GM19023 (cell line): ENCODE measurements around the gene ITGA2.
"Not testable (repeated sequence)": the region's sequence is repeated elsewhere in the genome, so short reads cannot be mapped to it uniquely, and the experiment has no call there.

Experiments used
- ATAC-seq: cut with Tn5 transposase; IDR thresholded peaks from one replicate; pipeline ENCODE4 v1.9.1; 2021; ENCODE audit warnings: mild to moderate bottlenecking, moderate library complexity; ENCODE audit not compliant: unreplicated experiment

ITGA2 gene

DNA sequence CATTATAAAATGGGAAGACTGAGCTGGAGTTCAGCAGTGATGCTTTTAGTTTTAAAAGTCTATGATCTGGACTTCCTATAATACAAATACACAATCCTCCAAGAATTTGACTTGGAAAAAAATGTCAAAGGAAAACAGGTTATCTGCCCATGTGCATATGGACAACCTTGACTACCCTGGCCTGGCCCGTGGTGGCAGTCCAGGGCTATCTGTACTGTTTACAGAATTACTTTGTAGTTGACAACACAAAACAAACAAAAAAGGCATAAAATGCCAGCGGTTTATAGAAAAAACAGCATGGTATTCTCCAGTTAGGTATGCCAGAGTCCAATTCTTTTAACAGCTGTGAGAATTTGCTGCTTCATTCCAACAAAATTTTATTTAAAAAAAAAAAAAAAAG, 103.1 kb downstream of the ITGA2 start:
- no peak for ATAC-seq

DNA sequence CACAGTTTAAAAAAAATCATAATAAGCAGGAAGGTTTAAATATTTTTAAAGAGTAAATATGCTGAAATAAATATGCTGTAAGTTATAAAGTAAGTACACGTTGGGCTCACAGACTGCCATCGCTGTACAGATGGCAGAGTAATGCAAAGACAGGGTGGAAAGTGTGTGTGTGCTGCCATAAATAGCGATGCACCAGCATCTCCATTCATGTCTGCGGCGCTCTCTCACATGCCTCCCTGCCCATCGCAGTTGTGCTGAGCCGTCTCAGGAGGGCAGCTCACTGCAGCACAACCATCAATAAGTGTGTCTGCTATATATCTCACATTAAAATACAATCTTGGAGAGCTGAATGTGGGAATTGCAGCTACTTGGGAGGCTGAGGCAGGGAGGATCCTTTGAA, 106.1 kb downstream of the ITGA2 start:
- ATAC-seq, result no peak

DNA sequence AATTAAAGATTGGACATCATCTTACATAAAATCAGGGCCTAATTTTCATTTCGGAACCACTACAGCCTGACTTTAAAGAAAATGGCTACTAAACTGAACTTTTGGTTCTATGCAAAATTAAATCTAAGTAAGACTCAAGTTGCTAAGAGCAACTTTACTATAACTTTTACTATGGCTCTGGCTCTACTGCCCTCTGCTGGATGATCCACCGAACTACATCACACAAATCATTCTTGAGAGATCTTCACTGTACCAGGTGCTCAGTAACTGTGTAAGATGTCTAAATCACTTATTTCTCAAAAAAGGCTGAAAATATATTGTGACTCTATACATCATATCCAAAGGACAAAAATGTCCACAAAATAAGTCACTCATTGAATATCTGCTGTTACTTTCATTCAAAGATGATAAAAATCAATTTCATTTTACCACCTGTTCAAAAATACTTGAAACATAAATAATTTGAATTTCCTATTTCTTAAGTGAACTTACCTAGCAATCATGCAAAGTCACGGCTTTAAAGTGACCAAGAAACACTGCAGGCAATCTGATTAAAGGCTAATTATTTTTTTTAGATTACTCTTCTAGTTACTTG, 106.9 kb downstream of the ITGA2 start:
- ATAC-seq, result peak; percentile 60

DNA sequence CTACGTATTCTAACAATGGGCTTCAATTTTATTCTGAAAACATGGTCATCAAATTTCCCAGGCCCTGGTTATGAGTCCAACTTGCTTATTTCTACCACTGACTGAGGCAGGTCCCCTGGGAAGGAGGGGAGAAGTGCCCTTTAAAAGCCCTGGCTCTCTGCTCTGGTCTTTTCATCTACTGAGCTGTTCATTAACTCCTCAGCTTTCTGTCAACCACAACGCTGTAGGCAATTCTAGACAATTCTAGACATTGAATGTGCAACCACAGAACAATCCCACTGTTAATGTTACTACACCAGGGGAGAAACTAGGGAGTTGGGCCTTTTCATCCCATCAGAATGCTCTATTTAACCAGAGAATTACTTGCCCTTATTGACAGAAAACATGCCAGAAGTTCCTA, 110.4 kb downstream of the ITGA2 start:
- no peak for ATAC-seq

DNA sequence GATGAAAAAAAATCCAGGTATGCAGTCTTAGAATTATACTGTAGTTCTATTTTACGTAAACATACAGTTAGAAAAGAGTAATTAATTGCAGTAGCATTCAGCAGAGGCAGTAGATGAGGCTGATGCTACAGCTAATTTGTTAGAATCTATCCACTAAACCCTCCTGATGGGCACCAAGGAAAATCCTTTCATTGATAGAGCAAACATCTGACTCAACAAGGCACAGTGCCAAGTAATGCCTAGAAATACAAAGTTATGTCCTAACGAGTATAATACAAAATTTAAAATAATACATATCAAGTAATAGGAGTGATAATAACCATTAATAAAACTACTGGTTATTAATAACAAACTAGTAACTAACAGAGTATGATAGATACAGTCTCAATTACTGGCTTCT, 111.5 kb downstream of the ITGA2 start:
- ATAC-seq, result no peak

DNA sequence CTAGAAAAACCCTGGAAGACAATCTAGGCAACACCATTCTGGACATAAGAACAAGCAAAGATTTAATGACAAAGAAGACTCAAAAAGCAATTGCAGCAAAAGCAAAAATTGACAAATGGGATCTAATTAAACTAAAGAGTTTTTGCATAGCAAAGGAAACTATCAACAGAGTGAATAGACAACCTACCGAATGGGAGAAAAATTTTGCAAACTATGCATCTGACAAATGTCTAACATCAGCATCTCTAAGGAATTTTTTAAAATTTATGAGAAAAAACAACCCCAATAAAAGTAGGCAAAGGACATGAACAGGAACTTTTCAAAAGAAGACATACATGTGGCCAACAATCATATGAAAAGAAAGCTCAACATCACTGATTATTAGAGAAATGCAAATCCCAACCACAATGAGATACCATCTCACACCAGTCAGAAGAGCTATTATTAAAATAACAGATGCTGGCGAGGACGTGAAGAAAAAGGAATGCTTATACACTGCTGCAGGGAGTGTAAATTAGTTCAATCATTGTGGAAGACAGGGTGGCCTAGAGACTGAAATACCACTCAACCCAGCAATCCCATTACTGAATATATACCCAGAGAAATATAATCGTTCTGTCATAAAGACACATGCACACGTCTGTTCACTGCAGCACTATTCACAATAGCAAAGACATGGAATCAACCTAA, 116.6 kb downstream of the ITGA2 start:
- ATAC-seq, result no peak

DNA sequence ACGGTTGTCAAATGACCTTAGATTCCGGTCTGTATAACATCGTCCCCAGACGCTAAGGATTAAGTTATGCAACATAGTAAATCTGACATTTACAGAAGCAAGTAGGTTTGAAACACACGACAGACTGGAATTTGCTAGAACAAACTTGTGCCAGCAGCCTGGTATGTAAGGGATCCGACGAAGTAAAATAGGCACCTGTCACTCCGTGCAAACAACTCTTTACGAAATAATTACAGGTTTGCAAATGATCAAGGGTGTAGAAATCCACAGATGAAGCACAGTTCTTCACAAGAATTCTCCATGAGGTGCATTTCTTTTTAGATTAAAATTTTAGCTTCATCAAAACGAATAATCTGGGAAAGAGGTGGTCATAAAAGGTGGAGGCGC, 119.9 kb downstream of the ITGA2 start:
- ATAC-seq, result peak; percentile 8

DNA sequence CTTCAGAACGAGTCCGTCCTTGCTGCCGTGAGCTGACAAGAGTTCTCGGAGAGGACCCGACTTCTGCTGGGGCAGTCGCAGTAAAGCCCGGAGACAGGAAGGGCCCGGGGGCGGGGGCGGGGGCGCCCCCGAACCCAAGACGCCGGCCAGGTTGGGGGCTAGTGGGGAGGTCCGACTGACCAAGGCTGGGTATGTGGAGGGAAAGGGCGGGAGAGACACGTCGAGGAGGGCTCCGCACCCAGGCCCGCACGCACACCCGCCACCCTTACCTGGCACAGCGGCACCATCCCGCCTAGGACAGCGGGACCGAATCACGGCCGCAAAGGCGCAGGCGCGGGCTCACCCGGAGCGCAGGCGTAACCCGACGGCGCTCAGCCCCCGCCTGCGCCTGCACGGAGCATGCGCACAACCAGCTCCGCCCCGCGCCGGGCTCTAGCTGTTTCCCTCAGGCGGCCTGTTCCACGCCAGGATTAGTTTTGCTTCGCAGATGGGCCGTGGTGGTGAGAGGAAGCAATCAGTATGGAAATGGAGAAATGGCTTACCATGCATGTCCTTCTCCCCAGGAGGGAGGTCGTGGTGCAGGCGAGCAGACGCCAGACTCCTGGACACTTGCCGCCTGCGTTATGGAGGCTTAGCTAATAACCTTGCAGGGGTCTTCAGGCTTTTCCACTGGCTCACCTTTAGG, 120.4 kb downstream of the ITGA2 start, which contains the start of gene MOCS2:
Gene MOCS2, minus strand, starts transcription at position 315 of the 685 bp plus-strand sequence. CDS start 2,583 bp downstream, outside the sequence.
- peak; percentile 96 for ATAC-seq

DNA sequence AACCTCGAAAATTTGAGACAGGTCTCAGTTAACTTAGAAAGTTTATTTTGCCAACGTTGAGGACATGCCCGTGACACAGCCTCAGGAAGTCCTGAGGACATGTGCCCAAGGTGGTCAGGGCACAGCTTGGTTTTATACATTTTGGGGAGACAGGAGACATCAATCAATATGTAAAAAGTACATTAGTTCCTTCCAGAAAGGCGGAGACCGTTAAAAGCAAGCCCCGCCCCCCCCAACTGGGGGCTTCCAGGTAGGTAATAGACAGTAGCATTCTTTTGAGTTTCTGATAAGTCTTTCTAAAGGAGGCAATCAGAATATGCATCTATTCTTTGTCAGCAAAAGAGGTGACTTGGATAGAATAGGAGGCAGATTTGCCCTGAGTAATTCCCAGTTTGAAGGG, 121.0 kb downstream of the ITGA2 start:
- peak; percentile 14 for ATAC-seq

DNA sequence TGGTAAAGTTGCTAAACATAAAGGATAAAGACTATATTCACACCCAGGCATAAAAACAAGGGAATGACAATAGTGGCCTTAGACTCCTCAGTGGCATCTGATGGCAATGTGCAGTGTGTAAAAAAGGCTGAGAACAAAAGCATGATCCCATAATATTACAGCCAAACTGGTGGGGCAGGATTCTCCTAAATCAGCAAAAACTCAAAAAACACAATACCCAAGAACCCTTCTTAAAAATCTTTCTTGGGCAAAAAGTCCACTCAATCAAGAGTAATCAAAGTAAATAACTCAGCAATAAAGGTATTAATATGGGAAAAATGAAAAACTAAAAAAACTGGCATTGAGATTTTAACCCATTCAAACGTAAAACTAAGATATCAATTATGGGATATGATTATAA, 122.0 kb downstream of the ITGA2 start:
- no peak for ATAC-seq

DNA sequence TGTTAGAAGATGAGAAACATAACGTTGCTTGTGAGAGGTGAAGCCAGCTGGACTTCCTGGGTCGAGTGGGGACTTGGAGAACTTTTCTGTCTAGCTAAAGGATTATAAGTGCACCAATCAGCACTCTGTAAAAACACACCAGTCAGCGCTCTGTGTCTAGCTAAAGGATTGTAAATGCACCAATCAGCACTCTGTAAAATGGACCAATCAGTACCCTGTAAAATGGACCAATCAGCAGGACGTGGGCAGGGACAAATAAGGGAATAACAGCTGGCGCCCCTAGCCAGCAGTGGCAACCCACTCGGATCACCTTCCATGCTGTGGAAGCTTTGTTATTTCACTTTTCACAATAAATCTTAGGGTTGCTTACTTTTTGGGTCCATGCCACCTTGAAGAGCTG, 123.2 kb downstream of the ITGA2 start:
- ATAC-seq, result not testable (repeated sequence)

DNA sequence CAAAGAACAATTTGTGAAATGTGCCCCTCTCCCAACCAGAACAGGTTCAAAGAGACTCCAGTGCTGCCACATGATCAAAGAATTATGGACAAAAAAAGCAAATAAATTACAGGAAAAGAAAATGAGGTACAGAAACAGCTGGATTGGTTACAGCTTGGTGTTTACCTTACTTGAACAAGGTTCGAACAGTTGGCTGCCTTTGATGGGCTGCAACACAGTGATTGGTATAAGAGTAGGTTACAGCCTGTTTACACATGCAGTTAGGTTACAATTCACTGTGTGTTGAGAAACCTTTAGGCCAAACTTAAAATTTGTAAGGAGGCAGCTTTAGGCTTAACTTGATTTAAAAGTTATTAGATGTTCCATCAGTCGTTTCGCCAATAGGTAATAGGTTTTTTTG, 123.8 kb downstream of the ITGA2 start:
- ATAC-seq, result no peak

DNA sequence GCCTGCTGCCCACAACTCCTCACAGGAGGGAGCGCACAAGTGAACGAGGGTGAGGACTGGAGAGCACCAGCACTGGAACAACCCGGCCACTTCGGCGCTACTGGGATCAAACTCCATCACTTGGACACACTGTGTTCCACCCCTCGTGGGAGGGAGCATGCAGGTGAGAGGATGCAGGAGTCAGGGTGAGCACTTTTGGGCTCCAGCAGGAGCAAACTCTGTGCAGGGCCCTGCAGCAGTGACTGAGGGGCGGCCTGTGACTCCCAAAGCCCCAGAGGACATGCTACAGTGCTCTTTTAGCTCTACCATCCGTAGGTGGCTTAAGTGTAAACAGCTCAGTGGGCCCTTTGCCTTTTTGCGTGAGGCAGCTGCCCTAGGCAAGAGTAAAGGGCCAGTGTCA, 124.8 kb downstream of the ITGA2 start:
- ATAC-seq, result no peak

DNA sequence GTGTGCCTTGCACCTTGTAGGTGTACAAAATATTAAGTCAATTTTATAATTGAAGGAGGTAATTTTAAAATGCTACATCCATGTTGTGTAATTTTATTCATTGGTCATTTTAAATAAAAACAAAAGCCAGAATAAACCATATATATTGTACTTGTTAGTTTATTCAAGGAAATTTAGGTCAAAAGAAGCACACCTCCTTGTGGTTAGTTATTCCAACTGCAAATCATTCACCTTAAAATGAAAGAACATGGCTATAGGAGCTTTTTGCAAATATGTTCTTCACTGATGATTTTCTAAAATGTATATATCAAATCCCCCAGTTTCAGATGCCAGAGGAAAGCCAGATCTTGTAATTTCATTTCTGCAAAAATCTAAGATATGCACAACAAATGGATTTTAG, 125.8 kb downstream of the ITGA2 start:
- ATAC-seq, result no peak

DNA sequence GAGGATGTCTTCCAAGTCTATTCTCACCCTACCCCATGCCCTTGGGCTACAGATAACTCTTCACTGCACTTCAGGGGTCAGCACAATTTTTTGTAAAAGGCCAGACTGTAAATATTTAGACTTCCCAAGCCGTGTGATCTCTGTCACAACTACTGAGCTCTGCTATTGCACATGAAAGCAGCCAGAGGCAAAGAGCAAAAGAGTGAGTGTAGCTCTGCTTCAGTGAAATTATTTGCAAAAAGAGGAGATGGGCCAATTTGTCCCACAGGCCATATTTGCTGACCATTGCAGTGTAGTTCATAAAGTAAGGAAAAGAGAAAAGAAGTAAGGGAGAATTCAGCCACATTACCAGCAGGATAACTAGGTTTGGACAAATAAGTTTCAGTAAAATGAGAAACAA, 127.4 kb downstream of the ITGA2 start:
- ATAC-seq, result no peak

DNA sequence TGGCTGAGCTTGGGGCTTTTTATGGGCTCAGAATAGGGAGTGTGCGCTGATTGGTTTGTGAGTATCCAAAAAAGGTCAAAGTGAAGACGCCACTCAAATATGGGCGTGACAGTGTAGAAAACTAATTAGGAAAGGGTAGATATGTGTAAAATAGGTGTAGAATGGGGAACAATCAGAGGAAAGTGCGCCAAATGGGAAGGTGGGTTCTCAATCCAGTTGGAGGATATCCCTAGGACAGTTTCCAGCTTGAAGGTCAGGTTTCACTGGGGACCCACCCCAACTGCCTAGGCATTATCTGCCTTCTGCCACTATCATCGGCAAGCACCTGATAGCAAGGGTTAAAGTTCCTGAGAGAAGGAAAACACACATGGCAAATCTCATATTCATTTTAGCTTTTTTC, 129.7 kb downstream of the ITGA2 start:
- no peak for ATAC-seq

DNA sequence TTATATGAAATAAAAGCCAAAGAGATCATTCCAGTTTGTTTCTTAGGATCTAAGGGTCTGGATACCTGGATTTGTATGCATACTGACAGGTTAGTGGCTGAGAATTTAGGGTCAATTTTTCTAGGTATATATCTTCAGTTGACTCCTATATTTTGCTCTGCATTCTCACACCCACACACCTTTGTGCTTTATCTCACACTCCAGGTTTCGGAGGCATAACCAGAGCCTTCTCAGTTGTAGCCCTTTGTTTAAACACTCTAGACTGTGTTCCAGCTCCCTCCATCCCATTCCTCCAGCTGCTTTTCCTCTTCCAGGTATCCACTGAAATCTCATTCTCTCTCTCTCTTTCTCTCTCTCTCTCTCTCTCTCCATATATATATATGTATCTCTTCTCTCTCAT, 131.0 kb downstream of the ITGA2 start:
- no peak for ATAC-seq

DNA sequence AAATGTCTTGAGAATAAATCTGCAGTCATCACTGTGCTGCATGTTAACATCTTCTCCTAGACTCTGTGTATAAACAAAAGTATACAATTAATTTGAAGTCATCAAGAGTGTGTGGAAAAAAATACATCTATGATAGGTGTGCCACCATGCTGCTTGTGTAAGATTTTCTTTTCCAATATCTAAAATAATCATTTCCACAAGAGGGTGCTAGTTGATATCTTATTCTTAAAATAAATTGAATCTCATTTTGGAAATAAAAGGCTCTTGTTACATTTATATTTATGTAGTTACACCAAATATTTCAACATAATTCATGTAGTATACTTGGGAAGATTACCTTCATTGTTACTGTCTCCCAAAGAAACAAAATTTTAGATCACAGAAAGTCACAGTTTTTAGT, 134.6 kb downstream of the ITGA2 start:
- ATAC-seq, result no peak

DNA sequence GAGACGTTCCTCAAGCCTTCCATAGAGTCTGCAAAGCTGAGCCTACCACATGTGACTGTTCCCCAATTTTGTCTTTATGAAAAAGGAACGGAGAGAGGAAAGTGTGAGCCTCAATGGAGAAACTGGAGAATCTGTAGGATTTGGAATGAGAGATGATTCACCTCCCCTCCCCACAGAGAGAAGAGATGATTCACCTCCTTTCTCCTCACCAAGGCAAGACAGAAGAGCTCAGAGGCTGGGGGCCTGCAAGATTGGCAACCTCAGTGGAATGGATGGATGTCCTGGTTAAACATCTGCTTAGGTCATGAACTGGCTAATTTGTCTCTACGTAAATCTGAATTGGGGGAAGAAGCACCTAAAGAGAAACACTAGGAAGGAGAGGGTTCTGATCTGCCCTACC, 137.4 kb downstream of the ITGA2 start:
- no peak for ATAC-seq

DNA sequence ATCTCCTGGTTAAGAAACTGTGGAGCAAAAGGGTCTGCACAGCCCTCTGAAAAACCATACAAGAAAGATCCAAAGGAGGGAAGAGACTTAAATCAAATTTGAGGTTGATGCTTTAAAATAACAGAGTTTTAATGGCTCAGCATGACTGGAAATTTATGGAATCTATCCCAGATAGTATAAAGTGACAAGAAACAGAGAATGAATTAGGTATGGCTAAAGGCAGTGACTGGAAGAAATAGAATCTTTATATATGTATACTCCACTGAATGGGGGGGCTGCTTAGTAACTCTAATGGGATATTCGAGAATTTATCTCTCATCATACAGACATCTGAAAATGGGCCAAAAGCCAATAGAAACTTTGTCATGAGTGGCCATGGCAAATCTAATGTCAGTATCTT, 138.0 kb downstream of the ITGA2 start:
- no peak for ATAC-seq

DNA sequence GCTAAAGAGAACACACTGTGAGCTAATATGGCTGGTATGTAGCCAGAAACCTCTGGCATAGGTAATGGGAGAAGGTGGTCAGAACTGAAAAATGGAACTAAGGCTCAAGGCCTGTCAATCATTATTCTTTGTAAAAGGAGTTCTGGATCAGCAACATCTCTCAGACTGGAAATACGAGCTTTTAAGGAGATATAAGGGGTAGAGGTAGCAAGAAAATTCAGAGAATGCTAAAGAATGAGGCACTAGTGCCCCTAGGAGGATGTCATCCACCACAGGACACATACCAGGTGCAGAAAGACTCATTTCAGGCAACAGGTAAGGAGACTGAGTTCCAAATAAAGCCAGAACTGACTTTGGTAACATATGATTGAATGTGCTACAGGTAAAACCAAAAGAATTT, 139.3 kb downstream of the ITGA2 start:
- ATAC-seq, result no peak

DNA sequence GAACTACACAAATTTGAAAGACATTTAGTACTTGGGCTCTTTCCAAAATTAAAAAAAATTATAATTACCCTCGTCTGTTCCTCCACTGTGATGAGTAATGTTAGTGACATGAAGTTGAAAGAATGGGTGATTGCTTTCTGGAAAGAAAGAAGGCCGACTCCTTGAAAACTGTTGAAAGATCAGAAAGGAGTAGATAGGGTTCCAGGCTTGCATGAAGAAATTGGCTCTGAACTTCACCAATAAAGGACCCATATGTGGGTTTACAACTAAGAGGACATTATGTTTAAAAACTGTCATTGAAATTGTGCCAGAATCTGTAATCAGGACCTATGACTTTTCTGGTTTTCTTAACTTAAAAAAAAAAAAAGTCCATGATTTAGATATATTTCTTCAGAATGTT, 141.1 kb downstream of the ITGA2 start:
- no peak for ATAC-seq
